ENCODE results near the gene IQGAP2.

Gene IQGAP2

DNA sequence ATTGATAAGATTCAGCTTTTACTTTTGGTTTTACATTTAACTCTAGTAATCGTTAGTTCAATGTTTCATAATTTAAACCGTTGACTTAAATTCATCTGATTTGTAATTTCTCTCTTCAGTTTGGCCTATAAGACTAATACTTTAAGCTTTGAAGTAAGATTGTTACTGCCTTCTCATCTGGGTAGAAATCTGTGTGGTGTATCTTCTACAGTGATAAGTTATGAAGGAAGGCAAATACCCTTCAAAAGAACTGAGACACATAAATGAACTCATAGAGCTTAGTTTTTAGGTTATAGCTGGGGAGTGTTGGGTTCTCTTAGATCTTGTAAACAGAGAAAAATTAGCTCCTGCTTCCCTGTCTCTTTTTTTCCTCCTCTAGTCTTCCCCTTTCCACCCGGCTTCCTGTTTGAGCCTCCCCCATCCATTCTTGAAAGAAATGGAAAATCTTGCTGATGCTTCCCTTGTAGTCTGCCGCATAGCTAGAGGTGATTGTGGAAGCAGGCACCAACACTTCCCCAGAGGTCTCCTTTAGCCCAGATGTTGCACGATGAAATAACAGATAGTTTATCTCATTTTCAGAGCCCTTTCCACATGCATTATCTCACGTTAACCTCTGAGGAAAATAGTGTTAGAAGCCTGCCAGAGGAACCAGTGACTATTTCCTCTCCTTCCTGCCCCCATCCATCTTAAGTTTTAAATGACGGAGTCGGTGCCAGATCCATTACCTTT, 222.2 kb downstream of the IQGAP2 start:
- peak overlapping the region; percentile 70 to 79 for H3K27ac Mint-ChIP-seq

DNA sequence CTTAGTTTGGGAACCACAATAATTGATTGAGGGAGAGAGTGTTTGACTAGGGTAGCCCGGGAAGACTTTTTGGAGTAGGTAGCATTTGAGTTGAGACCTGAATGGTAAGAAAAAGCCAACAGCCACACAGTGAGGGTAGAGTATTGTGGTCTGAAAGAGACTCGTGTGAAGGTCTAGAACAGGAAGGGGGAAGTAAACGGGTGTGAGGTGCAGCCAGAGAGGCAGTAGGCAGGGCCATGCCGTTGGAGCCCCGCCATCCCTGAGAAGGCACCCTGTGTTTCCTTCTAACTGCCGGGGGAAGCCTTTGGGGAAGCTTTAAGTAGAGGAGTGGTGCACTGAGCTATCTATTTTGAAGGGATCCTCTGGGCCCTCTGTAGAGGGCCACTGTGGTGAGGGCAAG, 223.7 kb downstream of the IQGAP2 start:
- Mint-ChIP-seq H3K27me3 (no peaks in the 10 kb centered on the region), H3K36me3 (ENCODE audit: insufficient read depth) (peaks cover 32% of the 10 kb centered on the region), H3K4me1 (ENCODE audit: low read depth in 2 of 2) (peaks cover 26 to 38% of the 10 kb centered on the region in 2 donors), H3K27ac (peak overlapping the region; percentile 70 to 79), H3K4me3 (peak overlapping the region; percentile 27 to 43), H3K9me3 (no peaks in the 10 kb centered on the region)
- DNase-seq (peak in 2 of 3 experiments; percentile 6 to 14), ATAC-seq (replicated peaks) (peak; percentile 94)

More for the DNA sequence above, 222.2 kb downstream of the IQGAP2 start:
- DNase-seq (no peak), ATAC-seq (replicated peaks) (no peak)
- no peaks in the 10 kb centered on the region for H3K9me3 Mint-ChIP-seq
- H3K27me3 Mint-ChIP-seq, result no peaks in the 10 kb centered on the region
- H3K4me1 Mint-ChIP-seq (ENCODE audit: low read depth in 2 of 2), result peaks cover 26 to 36% of the 10 kb centered on the region in 2 donors
- peaks cover 34% of the 10 kb centered on the region for H3K36me3 Mint-ChIP-seq (ENCODE audit: insufficient read depth)
- H3K4me3 Mint-ChIP-seq, result peak overlapping the region; percentile 35 to 48

DNA sequence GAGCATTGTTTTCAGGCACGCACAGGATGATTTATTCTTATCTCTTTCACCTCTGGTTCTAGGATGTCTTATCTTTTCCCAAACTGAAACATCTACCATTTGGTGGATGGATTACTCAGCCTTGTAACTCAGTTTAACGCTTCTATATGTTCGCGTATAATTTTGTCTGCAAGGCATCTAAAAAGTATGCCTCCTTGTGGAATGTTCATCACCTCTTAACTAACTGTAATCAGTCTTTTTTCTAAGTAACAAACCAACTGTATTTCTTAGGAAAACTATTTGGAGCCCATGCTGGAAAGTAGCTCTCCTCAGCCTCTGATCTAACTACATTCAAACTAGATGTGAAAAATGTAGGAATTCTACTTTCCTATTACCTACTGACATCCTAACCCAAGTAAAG, 231.6 kb downstream of the IQGAP2 start:
- ATAC-seq (replicated peaks), result no peak
- H3K4me3 Mint-ChIP-seq, result no peak overlapping the region
- H3K36me3 Mint-ChIP-seq (ENCODE audit: insufficient read depth), result peaks cover 62% of the 10 kb centered on the region
- peaks cover 9 to 27% of the 10 kb centered on the region in 2 donors for H3K4me1 Mint-ChIP-seq (ENCODE audit: low read depth in 2 of 2)
- H3K27ac Mint-ChIP-seq, result peak overlapping the region; percentile 75 to 87
- H3K9me3 Mint-ChIP-seq, result no peaks in the 10 kb centered on the region
- H3K27me3 Mint-ChIP-seq, result no peaks in the 10 kb centered on the region
- no peak for DNase-seq

DNA sequence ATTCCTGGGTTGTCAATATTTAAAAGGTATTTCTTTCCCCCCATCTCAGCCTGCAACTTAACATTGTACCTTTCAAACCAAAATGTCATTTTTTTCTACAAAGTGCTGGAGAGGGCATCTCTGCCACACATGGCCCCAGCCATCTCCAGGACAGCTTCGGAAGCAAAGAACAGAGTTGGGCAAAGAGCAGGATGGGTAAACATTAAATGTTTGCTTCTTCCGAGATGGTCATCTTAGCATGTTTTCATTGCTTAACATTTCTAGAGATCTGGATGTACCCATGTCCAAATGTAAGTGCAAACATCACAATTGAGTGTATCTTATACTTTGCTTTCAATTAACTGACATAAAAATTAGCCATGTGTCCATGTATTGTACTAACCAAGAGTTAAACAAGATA, 234.4 kb downstream of the IQGAP2 start:
- ATAC-seq (replicated peaks), result no peak
- Mint-ChIP-seq H3K27me3 (no peaks in the 10 kb centered on the region), H3K9me3 (no peaks in the 10 kb centered on the region), H3K4me3 (no peak overlapping the region), H3K4me1 (ENCODE audit: low read depth in 2 of 2) (peaks cover 9 to 17% of the 10 kb centered on the region in 2 donors), H3K36me3 (ENCODE audit: insufficient read depth) (peaks cover 65% of the 10 kb centered on the region), H3K27ac (peak overlapping the region; percentile 49 to 66)
- DNase-seq, result no peak

DNA sequence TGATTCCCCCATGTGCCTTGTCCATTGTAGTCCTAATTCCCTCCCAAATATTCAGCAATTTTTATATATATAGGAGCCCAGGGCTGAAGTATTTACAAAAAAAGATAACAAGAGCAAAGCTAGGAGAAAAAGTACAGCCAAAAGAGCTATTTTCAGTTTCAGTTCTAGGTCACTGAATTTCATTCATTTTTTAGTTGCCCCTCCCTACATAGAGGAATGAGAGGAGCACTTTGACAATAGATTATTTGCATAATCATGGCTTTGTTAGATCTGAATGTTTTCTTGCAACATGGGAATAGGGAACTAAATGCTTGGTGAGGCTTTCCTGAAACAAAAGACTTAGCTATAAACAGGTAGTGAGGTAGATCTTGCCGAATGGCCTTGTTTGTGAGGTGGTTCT, 235.4 kb downstream of the IQGAP2 start:
- no peak for DNase-seq
- ATAC-seq (replicated peaks), result no peak
- peaks cover 9 to 14% of the 10 kb centered on the region in 2 donors for H3K4me1 Mint-ChIP-seq (ENCODE audit: low read depth in 2 of 2)
- no peaks in the 10 kb centered on the region for H3K9me3 Mint-ChIP-seq
- no peaks in the 10 kb centered on the region for H3K27me3 Mint-ChIP-seq
- peaks cover 70% of the 10 kb centered on the region for H3K36me3 Mint-ChIP-seq (ENCODE audit: insufficient read depth)
- H3K4me3 Mint-ChIP-seq, result no peak overlapping the region
- peak overlapping the region in 1 of 2 donors; percentile 15 for H3K27ac Mint-ChIP-seq

DNA sequence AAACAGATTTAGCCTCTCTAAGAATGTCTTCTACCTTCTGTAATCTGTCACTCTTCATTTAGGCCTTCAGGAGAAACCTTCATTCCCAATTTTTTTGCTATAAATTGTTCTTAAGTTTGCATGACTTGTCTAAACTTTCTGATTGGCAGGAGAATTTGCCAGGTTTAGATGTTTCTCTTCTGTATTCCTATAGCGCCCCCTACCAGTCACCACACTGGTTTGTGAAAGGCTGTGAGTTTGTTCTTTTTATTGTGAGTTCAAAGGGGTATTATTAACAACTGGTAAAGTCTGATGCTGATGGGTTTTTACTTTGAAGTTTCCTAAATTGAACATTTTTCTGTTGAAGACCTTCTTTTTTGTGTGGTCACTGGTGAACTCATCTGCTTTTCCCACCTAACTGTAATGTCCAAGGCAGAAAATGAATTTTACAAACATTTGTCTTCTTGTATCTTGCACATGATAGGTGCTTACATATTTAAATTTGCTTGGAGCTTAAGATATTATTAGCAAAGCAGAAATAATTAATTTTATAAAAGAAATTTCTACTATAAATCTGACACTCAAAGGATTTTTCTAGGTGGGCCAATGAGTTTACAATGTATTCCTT, 238.5 kb downstream of the IQGAP2 start:
- Mint-ChIP-seq H3K27me3 (no peaks in the 10 kb centered on the region), H3K27ac (peak overlapping the region in 1 of 2 donors; percentile 36), H3K9me3 (no peaks in the 10 kb centered on the region), H3K4me3 (no peak overlapping the region), H3K36me3 (ENCODE audit: insufficient read depth) (peaks cover 70% of the 10 kb centered on the region), H3K4me1 (ENCODE audit: low read depth in 2 of 2) (peaks cover 3 to 8% of the 10 kb centered on the region in 2 donors)
- ATAC-seq (replicated peaks) (peak; percentile 69), DNase-seq (peak; percentile 59 to 73 (median 68))

DNA sequence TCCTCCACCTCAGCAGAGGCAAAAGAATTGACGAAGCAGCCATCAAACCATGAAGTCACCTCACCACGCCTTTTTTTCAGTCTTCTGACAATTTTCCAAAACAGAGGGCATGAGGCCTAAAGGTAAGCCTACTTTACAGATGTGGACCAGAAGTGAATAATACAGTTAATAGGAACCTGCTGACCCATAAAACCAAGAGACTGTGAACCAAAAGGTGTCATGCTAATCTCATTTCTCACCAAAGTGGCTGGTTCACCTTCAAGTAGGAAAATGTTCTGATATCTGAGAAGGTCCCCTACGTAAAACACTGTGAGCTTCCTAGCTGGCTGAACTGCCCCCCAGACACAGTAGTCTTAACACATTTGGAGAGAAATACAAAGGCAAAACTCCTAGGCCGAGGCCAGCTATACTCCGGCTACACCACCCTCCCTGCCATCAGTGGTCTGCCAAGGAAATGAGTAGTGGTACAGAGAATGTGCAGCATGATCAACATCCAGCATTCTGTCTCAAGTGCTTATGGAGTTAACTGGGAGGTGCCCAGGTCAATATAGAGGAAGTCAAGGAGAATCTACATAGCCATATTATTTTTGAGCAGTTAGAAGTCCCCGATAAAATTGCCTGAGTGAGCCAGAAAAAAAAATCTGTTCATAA, 239.4 kb downstream of the IQGAP2 start:
- peaks cover 67% of the 10 kb centered on the region for H3K36me3 Mint-ChIP-seq (ENCODE audit: insufficient read depth)
- H3K27ac Mint-ChIP-seq, result peak overlapping the region in 1 of 2 donors; percentile 23
- H3K9me3 Mint-ChIP-seq, result no peaks in the 10 kb centered on the region
- H3K4me1 Mint-ChIP-seq (ENCODE audit: low read depth in 2 of 2), result peaks cover 3 to 4% of the 10 kb centered on the region in 2 donors
- no peaks in the 10 kb centered on the region for H3K27me3 Mint-ChIP-seq
- H3K4me3 Mint-ChIP-seq, result no peak overlapping the region
- no peak for ATAC-seq (replicated peaks)
- DNase-seq, result no peak

DNA sequence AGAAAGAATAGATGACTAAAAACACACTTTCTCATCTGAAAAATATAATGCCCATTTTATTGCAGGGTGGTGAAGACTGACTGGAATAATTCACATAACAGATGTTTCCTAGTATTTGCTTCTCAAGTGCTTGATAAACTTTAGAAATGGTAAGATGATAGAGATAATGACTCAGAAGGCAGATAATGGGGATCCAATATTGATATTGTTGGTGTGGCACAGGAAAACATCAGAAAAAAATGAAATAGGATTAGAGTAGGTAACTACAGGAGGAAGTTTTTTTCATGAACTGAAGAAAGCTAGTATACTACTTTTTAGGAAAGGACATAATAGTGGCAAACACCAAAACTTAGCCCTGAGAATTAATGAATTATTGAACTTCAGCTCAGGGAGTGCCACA, 240.3 kb downstream of the IQGAP2 start:
- Mint-ChIP-seq H3K27me3 (no peaks in the 10 kb centered on the region), H3K9me3 (peaks cover 0 to 1% of the 10 kb centered on the region in 2 donors), H3K4me1 (ENCODE audit: low read depth in 2 of 2) (peaks cover 3 to 4% of the 10 kb centered on the region in 2 donors), H3K27ac (peak overlapping the region in 1 of 2 donors; percentile 23), H3K36me3 (ENCODE audit: insufficient read depth) (peaks cover 58% of the 10 kb centered on the region), H3K4me3 (no peak overlapping the region)
- ATAC-seq (replicated peaks) (no peak), DNase-seq (no peak)

DNA sequence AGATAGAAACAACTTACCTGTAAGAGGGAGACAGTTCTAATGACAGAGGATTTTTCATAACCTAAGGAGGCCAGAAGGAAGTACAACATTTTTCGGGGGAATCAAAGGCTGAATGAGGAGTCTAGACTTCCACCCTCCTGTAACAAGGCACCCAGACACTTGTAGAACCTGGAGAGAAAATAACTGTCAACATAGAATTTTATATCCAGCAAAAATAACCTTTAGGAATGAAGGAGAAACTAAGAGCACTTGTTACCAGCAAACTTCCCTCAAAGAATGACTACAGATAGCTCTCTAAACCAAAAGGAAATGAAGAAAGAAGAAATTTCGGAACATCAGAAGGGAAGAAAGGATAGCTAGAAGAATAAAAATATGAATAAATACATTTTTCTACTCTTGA, 246.1 kb downstream of the IQGAP2 start:
- Mint-ChIP-seq H3K27me3 (no peaks in the 10 kb centered on the region), H3K9me3 (peaks cover 9 to 10% of the 10 kb centered on the region in 2 donors), H3K36me3 (ENCODE audit: insufficient read depth) (peaks cover 63% of the 10 kb centered on the region), H3K27ac (peak overlapping the region in 1 of 2 donors; percentile 65), H3K4me1 (ENCODE audit: low read depth in 2 of 2) (peaks cover 3 to 10% of the 10 kb centered on the region in 2 donors), H3K4me3 (no peak overlapping the region)
- DNase-seq (no peak), ATAC-seq (replicated peaks) (no peak)

DNA sequence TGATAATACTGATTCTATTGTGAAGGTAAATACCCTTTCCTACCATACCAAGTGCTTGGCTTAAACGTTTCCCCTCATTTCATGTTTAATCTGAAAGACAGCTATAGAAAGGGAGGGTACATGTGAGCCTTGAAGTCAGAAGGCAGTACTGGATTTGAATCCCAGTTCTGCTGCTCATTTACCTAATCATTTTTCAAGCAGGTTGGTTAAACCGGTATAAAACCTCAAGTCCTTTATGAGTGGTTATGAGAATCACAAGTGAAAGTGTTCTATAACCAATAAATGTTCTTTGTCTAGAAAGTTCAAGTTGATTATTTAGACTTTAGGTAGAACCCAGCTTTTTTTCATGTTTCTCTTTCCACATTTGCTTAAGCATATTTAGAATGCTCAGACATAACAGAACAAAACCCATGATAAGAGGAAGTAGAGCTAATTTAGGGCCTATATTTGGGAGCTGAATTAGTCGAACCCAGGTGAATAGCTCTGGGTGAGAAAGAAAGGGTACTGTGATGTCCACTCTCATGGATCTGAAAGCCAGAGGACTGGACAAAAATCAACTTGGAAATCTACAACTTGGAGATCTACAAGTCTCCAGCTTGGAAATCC, 249.8 kb downstream of the IQGAP2 start:
- Mint-ChIP-seq H3K36me3 (ENCODE audit: insufficient read depth) (peaks cover 69% of the 10 kb centered on the region), H3K4me1 (ENCODE audit: low read depth in 2 of 2) (peaks cover 3 to 20% of the 10 kb centered on the region in 2 donors), H3K4me3 (no peak overlapping the region), H3K9me3 (peaks cover 9 to 10% of the 10 kb centered on the region in 2 donors), H3K27me3 (no peaks in the 10 kb centered on the region), H3K27ac (peak overlapping the region in 1 of 2 donors; percentile 87)
- ATAC-seq (replicated peaks), result no peak
- no peak for DNase-seq

DNA sequence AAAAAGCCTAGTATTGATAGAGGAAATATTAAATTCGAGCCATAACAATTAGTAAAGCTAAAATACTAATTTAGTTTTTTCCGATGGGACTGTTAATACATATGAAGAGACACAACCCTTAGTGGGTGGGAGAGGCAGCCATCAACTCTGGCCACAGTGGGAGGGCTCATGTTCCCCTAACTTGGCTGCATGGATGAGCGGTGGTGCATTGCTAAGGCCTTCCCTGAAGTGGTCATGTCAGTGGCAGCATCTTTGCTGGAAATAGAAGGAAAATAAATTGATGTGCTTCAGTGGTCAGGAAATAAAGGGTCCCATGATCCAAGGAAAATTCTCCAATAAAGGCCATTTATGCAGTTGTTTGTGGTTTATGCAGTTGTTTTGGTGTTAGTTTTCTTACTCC, 254.0 kb downstream of the IQGAP2 start:
- H3K9me3 Mint-ChIP-seq, result no peaks in the 10 kb centered on the region
- H3K27ac Mint-ChIP-seq, result peak overlapping the region in 1 of 2 donors; percentile 87
- DNase-seq (no peak), ATAC-seq (replicated peaks) (no peak)
- H3K4me3 Mint-ChIP-seq, result no peak overlapping the region
- H3K4me1 Mint-ChIP-seq (ENCODE audit: low read depth in 2 of 2), result peaks cover 4 to 16% of the 10 kb centered on the region in 2 donors
- no peaks in the 10 kb centered on the region for H3K27me3 Mint-ChIP-seq
- H3K36me3 Mint-ChIP-seq (ENCODE audit: insufficient read depth), result peaks cover 80% of the 10 kb centered on the region

DNA sequence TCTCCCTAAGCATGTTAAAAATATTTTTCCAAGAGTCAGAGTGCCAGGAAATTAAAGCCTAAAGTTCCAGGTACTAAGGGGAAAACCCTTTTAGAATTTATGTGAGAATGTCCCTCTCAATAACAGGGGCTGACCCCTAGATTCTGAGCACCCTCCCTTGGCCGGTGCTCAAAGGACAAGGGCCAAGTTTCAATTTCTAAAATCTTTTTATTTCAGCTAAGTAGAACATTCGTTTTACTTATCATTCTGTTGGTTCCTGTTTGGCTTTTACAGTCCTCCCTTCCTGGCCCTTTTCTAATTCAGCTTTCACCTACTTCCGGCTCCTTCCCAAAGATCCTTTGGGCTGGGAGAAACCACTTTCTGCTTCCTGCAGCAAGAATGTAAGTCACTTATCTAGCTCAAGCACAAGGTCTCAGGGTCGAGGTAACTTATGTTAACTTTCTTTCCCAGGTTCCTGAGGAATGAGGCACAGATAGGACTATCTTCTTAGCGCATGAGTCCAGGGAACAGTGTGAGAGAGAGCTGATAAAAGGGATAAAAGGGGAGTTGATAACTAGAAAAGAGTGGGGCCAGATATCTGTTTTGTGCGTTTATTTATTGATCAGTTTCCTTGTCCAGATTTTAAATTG, 254.7 kb downstream of the IQGAP2 start:
- no peaks in the 10 kb centered on the region for H3K27me3 Mint-ChIP-seq
- ATAC-seq (replicated peaks) (no peak), DNase-seq (no peak)
- no peak overlapping the region for H3K4me3 Mint-ChIP-seq
- H3K36me3 Mint-ChIP-seq (ENCODE audit: insufficient read depth), result peaks cover 87% of the 10 kb centered on the region
- peak overlapping the region in 1 of 2 donors; percentile 87 for H3K27ac Mint-ChIP-seq
- H3K9me3 Mint-ChIP-seq, result no peaks in the 10 kb centered on the region
- H3K4me1 Mint-ChIP-seq (ENCODE audit: low read depth in 2 of 2), result peaks cover 4 to 16% of the 10 kb centered on the region in 2 donors

DNA sequence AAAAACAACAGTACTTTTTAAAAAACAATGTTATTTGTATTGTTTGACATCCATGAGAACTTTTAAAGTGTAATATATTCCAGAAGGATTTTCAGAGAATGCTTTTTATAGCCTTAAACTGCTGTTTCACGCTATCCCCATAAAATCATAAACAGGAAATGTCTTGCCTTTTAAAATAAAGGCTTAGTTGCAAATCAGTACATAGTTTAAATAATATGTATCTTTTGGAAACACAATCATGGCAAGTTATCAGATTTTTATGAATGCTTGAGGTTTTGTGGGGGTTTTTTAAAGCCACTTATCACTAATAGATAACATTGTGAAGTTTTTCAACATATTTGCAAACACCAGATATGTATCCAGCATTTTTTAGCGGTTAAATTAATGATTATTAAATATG, 257.3 kb downstream of the IQGAP2 start:
- peak overlapping the region; percentile 44 to 81 for H3K27ac Mint-ChIP-seq
- H3K4me3 Mint-ChIP-seq, result no peak overlapping the region
- no peaks in the 10 kb centered on the region for H3K9me3 Mint-ChIP-seq
- no peaks in the 10 kb centered on the region for H3K27me3 Mint-ChIP-seq
- peaks cover 70% of the 10 kb centered on the region for H3K36me3 Mint-ChIP-seq (ENCODE audit: insufficient read depth)
- DNase-seq (no peak), ATAC-seq (replicated peaks) (no peak)
- H3K4me1 Mint-ChIP-seq (ENCODE audit: low read depth in 2 of 2), result peaks cover 4 to 23% of the 10 kb centered on the region in 2 donors
